A549 (cell line): ENCODE data around the gene CAB39. TPM values are rescaled to one million over a fixed set of nuclear protein-coding genes. Genes with fewer than 3 reads are reported as not detected.

Experiments used
- ATAC-seq, 2 experiments: fragments of 200-7000 bp in 1 of 2; fragments of >200 bp in 1 of 2; cut with Nextera tagmentation in 1 of 2; cut with Tn5 transposase in 1 of 2; 3 replicates each; pipeline versions ENCODE4 v1.8.0 to v1.9.1; 2018 to 2020; ENCODE audit warnings: mild to moderate bottlenecking in 1 of 2, moderate library complexity in 1 of 2
- CTCF ChIA-PET: fragments of 300-600 bp; sonication (Branson Sonifier 250); formaldehyde crosslinking; extraction: SDS; loops from one replicate; lab custom pipeline; 2021; ENCODE audit warnings: antibody characterized with exemption, inconsistent platforms; lab: Yijun Ruan, JAX
- POLR2A ChIA-PET: fragments of 350-600 bp; formaldehyde crosslinking; extraction: SDS; loops from one replicate; lab custom pipeline; 2021; ENCODE audit warnings: antibody characterized with exemption, inconsistent platforms; lab: Yijun Ruan, JAX
- DNase-seq, 2 experiments: peaks; one replicate each; pipeline versions ENCODE4 v3.0.0 to v3.0.0-alpha.2; 2011 to 2016; ENCODE audit warnings: low read depth in 1 of 2, low spot score in 1 of 2
- FAIRE-seq: peaks from 2 replicates; lab custom pipeline; 2011; peaks lifted over from hg19 to GRCh38; lab: Jason Lieb, UNC
- H3K27ac ChIP-seq, 2 experiments: fragments of >200 bp; sonication (Bioruptor Twin); formaldehyde crosslinking; 3 replicates each; pipeline ENCODE4 v1.5.1; 2016 to 2017
- H3K4me1 ChIP-seq: fragments of >200 bp; sonication (Bioruptor Twin); formaldehyde crosslinking; 3 replicates; pipeline ENCODE4 v1.6.1; 2016
- H3K4me2 ChIP-seq: fragments of >200 bp; sonication (Bioruptor Twin); formaldehyde crosslinking; 3 replicates; pipeline ENCODE4 v1.6.1; 2016
- H3K4me3 ChIP-seq: fragments of >200 bp; sonication (Bioruptor Twin); formaldehyde crosslinking; 3 replicates; pipeline ENCODE4 v1.5.1; 2016
- H3K9me3 ChIP-seq: fragments of >200 bp; sonication (Bioruptor Twin); formaldehyde crosslinking; 3 replicates; pipeline ENCODE4 v1.6.1; 2016
- FOSB ChIP-seq: fragments of 250-450 bp; sonication (Bioruptor Pico); IDR thresholded peaks from 2 replicates; pipeline ENCODE4 v1.5.0; 2020; ENCODE audit warnings: mild to moderate bottlenecking, moderate library complexity
- FOSL2 ChIP-seq, 2 experiments: fragments of 450-650 bp in 1 of 2; fragments of >200 bp in 1 of 2; sonication (Bioruptor Twin) in 1 of 2; formaldehyde crosslinking; IDR thresholded peaks; 2 replicates each; pipeline versions ENCODE4 v1.5.0 to v1.6.1; 2016 to 2020; ENCODE audit warnings: mild to moderate bottlenecking in 1 of 2, moderate library complexity in 1 of 2
- HOXB5 ChIP-seq: fragments of 250-450 bp; sonication (Bioruptor Pico); IDR thresholded peaks from 2 replicates; pipeline ENCODE4 v1.5.0; 2020; ENCODE audit warnings: mild to moderate bottlenecking, moderate library complexity
- KDM1A ChIP-seq: fragments of 200-600 bp; sonication (generic); IDR thresholded peaks from 2 replicates; pipeline ENCODE4 v1.6.1; 2016; ENCODE audit warnings: low read depth, mild to moderate bottlenecking
- MAFK ChIP-seq: fragments of 450-650 bp; IDR thresholded peaks from 2 replicates; pipeline ENCODE4 v1.6.1; 2014; ENCODE audit not compliant: partially characterized antibody
- NPAS2 ChIP-seq: fragments of 250-450 bp; sonication (Bioruptor Pico); IDR thresholded peaks from 2 replicates; pipeline ENCODE4 v1.8.0; 2022; ENCODE audit warnings: mild to moderate bottlenecking, moderate library complexity, borderline replicate concordance
- PHF8 ChIP-seq: fragments of 200-600 bp; sonication (generic); IDR thresholded peaks from 2 replicates; pipeline ENCODE4 v1.6.1; 2016; ENCODE audit warnings: low read depth, mild to moderate bottlenecking, antibody characterized with exemption, moderate library complexity, borderline replicate concordance
- ZNF302 ChIP-seq: fragments of 250-450 bp; sonication (Bioruptor Pico); IDR thresholded peaks from 2 replicates; pipeline ENCODE4 v1.9.0; 2021; ENCODE audit warnings: inconsistent platforms, mild to moderate bottlenecking, moderate library complexity
- WGBS: methylation state at CpG from one replicate; pipeline ENCODE4 v1.1.6; 2017; ENCODE audit errors: missing lambda C conversion rate; 5-methylcytosine and 5-hydroxymethylcytosine counted together
- polyA plus RNA-seq, 4 experiments: library from polyadenylated mRNA; depleted of rRNA in 3 of 4; stranded (reverse); fragments of >200 nt; fragmentation: RNase III in 1 of 4; extraction: RNeasy Plus Mini Kit Qiagen cat#74134 plus additional on column Dnase treatment in 1 of 4; gene quantifications; 2 replicates in 3 of 4; 3 replicates in 1 of 4; pipeline ENCODE4 v1.2.3, GENCODE V29; 2011 to 2017
- TF ChIP-seq, protein P1 (sequence below): IDR thresholded peaks from 2 replicates; pipeline ENCODE4 v1.6.1; 2012
- TF ChIP-seq, protein P2 (sequence below): fragments of 150-350 bp; IDR thresholded peaks from 2 replicates; pipeline ENCODE4 v1.6.1; 2014; ENCODE audit warnings: low read depth, mild to moderate bottlenecking, low read length
- TF ChIP-seq, protein P3 (sequence below): fragments of >200 bp; sonication (Bioruptor Twin); formaldehyde crosslinking; IDR thresholded peaks from 3 replicates; pipeline ENCODE4 v1.6.1; 2016
- TF ChIP-seq, protein P4 (sequence below): fragments of >200 bp; sonication (Bioruptor Twin); formaldehyde crosslinking; IDR thresholded peaks from 3 replicates; pipeline ENCODE4 v1.5.1; 2016
- TF ChIP-seq, protein P5 (sequence below): IDR thresholded peaks from 2 replicates; pipeline ENCODE4 v1.6.1; 2012; ENCODE audit warnings: low read depth, borderline replicate concordance
- TF ChIP-seq, protein P6 (sequence below): fragments of 250-450 bp; sonication (Bioruptor Pico); IDR thresholded peaks from 2 replicates; pipeline ENCODE4 v1.5.0; 2021; ENCODE audit warnings: mild to moderate bottlenecking, moderate library complexity, borderline replicate concordance

The CAB39 gene
- polyA plus RNA-seq, 2 of the 4 experiments (the other 2 are of a cell fraction), result 28.4 to 54.2 TPM

DNA sequence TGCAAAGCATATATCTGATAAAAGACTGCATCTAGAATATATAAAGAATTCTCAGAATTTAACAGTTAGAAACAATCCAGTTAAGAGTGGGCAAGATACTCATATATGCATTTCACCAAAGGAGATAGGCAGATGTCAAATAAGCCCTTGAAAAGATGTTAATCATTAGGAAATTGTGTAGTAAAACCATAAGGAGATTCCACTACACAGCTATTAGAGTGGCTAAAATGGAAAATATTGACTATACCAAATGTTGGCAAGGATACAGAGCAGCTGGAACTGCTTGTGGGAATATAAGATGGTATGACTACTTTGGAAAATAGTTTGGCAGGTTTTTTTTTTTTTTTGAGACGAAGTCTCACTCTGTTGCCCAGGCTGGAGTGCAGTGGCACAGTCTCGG lies 59.5 kb downstream of the CAB39 start (continued):
- TF ChIP-seq, protein P1, sequence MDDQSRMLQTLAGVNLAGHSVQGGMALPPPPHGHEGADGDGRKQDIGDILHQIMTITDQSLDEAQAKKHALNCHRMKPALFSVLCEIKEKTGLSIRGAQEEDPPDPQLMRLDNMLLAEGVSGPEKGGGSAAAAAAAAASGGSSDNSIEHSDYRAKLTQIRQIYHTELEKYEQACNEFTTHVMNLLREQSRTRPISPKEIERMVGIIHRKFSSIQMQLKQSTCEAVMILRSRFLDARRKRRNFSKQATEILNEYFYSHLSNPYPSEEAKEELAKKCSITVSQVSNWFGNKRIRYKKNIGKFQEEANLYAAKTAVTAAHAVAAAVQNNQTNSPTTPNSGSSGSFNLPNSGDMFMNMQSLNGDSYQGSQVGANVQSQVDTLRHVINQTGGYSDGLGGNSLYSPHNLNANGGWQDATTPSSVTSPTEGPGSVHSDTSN, result no peak
- TF ChIP-seq ZNF302 (CRISPR knock-in tag) (no peak), HOXB5 (CRISPR knock-in tag) (no peak), FOSB (no peak)
- TF ChIP-seq, protein P2, sequence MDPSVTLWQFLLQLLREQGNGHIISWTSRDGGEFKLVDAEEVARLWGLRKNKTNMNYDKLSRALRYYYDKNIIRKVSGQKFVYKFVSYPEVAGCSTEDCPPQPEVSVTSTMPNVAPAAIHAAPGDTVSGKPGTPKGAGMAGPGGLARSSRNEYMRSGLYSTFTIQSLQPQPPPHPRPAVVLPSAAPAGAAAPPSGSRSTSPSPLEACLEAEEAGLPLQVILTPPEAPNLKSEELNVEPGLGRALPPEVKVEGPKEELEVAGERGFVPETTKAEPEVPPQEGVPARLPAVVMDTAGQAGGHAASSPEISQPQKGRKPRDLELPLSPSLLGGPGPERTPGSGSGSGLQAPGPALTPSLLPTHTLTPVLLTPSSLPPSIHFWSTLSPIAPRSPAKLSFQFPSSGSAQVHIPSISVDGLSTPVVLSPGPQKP, result no peak
- TF ChIP-seq, protein P3, sequence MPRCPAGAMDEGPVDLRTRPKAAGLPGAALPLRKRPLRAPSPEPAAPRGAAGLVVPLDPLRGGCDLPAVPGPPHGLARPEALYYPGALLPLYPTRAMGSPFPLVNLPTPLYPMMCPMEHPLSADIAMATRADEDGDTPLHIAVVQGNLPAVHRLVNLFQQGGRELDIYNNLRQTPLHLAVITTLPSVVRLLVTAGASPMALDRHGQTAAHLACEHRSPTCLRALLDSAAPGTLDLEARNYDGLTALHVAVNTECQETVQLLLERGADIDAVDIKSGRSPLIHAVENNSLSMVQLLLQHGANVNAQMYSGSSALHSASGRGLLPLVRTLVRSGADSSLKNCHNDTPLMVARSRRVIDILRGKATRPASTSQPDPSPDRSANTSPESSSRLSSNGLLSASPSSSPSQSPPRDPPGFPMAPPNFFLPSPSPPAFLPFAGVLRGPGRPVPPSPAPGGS, result no peak
- TF ChIP-seq, all 56 proteins: peak for 0

DNA sequence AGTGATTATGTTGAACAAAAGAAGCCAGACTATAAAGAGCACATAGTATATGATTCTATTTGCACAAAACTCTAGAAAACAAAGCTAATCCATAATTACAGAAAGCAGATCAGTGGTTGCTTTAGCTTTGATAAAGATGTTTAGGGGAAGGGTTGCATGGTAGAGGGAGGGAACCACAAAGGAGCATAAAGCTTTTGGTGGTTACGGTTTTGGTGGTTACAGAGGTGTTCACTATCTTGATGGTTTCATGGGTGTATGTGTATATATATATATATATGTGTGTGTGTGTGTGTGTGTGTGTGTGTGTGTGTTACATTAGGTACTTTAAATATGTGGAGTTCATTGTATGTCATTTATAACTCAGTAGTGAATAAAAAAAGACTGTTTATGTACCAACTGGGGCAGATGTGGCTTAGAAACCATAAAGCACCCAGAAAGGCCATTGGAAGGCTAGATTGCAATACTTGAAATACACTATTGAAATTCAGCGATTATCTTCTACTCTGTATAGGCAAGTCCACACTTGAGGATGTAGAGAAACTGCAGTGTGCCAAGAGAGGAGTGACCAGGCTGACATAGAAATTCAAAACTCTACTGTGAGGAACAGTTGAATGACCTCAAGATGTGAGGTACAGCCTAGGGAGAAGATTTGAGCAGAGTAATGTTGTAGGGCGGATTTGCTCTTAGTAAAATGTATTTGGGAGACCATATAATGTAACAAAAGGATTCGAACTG lies 60.6 kb downstream of the CAB39 start:
- Histone ChIP-seq H3K4me3 (no peak overlapping the region), H3K4me1 (peaks cover 23% of the 10 kb centered on the region), H3K4me2 (no peak overlapping the region), H3K27ac (no peak overlapping the region), H3K9me3 (no peaks in the 10 kb centered on the region)
- no peak for DNase-seq
- POLR2A ChIA-PET, result no interaction called here
- CTCF ChIA-PET, result interaction anchor here (1.0 to 1.5 kb wide), 2 partner anchors 10 to 26 kb away, joined by 4 to 8 read pairs; no protein-coding TSS in a partner anchor
- FAIRE-seq, result no peak
- TF ChIP-seq NPAS2, result no peak
- TF ChIP-seq, protein P4, sequence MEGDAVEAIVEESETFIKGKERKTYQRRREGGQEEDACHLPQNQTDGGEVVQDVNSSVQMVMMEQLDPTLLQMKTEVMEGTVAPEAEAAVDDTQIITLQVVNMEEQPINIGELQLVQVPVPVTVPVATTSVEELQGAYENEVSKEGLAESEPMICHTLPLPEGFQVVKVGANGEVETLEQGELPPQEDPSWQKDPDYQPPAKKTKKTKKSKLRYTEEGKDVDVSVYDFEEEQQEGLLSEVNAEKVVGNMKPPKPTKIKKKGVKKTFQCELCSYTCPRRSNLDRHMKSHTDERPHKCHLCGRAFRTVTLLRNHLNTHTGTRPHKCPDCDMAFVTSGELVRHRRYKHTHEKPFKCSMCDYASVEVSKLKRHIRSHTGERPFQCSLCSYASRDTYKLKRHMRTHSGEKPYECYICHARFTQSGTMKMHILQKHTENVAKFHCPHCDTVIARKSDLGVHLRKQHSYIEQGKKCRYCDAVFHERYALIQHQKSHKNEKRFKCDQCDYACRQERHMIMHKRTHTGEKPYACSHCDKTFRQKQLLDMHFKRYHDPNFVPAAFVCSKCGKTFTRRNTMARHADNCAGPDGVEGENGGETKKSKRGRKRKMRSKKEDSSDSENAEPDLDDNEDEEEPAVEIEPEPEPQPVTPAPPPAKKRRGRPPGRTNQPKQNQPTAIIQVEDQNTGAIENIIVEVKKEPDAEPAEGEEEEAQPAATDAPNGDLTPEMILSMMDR, result no peak
- TF ChIP-seq, protein P5, sequence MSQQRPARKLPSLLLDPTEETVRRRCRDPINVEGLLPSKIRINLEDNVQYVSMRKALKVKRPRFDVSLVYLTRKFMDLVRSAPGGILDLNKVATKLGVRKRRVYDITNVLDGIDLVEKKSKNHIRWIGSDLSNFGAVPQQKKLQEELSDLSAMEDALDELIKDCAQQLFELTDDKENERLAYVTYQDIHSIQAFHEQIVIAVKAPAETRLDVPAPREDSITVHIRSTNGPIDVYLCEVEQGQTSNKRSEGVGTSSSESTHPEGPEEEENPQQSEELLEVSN, result no peak
- no peak for TF ChIP-seq PHF8
- TF ChIP-seq MAFK, result no peak
- no peak for ATAC-seq
- WGBS, result 91% methylated on average over 4 of the region's 4 CpGs

DNA sequence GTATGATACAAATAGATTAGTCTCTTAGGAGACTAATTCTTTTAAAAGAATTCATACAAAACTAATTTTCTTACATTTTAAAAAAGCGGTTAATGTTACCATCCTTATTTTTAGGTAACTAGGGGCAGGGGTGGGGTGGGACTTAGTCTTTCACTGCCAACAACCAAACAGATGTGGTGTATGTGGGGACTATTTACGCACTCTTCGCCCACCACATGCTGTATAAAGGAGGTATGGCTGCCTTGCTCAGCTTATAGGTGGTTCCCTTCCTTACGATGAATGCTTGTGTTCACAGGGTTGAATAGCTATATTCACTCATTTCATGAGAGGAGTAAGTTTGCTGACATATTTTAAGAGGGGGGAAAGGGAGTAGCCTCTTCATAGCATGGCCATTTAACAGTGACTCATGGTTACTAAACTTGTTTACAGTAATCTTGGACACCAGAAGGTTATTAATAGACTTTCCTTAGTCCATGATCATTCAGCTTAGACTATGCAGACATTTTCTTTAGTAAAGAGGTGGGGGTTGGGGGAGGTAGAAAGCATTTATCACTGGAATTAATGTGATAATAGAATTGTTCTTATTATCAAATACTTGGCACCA lies 61.8 kb downstream of the CAB39 start:
- ATAC-seq (peak; percentile 80), DNase-seq (peak in 1 of 2 experiments; percentile 23), FAIRE-seq (no peak)
- CTCF ChIA-PET, result interaction anchor here (1.0 to 1.5 kb wide), 2 partner anchors 11 to 24 kb away, joined by 4 to 8 read pairs; no protein-coding TSS in a partner anchor
- Histone ChIP-seq H3K9me3 (no peaks in the 10 kb centered on the region), H3K27ac (no peak overlapping the region), H3K4me3 (no peak overlapping the region), H3K4me2 (peak overlapping the region; percentile 45), H3K4me1 (peaks cover 23% of the 10 kb centered on the region)
- WGBS, result 80% methylated on average over 4 of the region's 4 CpGs
- peak; percentile 19; the same call in 1 of the 2 replicates for TF ChIP-seq FOSL2 (IDR thresholded peaks at IDR 0.05)
- peak; percentile 40; the same call in 1 of the 2 replicates for TF ChIP-seq FOSL2 (CRISPR knock-in tag; IDR thresholded peaks at IDR 0.05)
- TF ChIP-seq KDM1A, result no peak
- TF ChIP-seq MAFK, result no peak
- TF ChIP-seq, protein P6, sequence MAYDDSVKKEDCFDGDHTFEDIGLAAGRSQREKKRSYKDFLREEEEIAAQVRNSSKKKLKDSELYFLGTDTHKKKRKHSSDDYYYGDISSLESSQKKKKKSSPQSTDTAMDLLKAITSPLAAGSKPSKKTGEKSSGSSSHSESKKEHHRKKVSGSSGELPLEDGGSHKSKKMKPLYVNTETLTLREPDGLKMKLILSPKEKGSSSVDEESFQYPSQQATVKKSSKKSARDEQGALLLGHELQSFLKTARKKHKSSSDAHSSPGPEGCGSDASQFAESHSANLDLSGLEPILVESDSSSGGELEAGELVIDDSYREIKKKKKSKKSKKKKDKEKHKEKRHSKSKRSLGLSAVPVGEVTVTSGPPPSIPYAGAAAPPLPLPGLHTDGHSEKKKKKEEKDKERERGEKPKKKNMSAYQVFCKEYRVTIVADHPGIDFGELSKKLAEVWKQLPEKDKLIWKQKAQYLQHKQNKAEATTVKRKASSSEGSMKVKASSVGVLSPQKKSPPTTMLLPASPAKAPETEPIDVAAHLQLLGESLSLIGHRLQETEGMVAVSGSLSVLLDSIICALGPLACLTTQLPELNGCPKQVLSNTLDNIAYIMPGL (CRISPR knock-in tag), result no peak
- POLR2A ChIA-PET, result no interaction called here
